Tibial artery (tissue), 4 donors: ENCODE results near the gene FOXR1.
"Not testable (repeated sequence)": the region's sequence is repeated elsewhere in the genome, so short reads cannot be mapped to it uniquely, and the experiment has no call there.

Source experiments
- DNase-seq, 2 donors: peaks; one replicate each; pipeline ENCODE4 v3.0.0-alpha.2; 2019
- H3K27ac ChIP-seq, 2 donors: fragments of 200-600 bp; sonication (generic) in 1 of 2; 1 replicate in 1 of 2; 2 replicates in 1 of 2; pipeline ENCODE4 v1.5.1; 2018 to 2019; ENCODE audit warnings: mild to moderate bottlenecking in 1 of 2
- H3K27me3 ChIP-seq, 2 donors: fragments of 200-600 bp; sonication (generic) in 1 of 2; one replicate each; pipeline versions ENCODE4 v1.5.1 to v1.6.0; 2016 to 2019
- H3K36me3 ChIP-seq, 3 donors: fragments of 200-600 bp; sonication (generic) in 2 of 3; one replicate each; pipeline ENCODE4 v1.5.1; 2016 to 2019; ENCODE audit warnings: mild to moderate bottlenecking in 2 of 3
- H3K4me1 ChIP-seq, 4 donors: fragments of 200-600 bp; sonication (generic) in 2 of 4; 1 replicate in 3 of 4; 2 replicates in 1 of 4; pipeline ENCODE4 v1.5.1; 2016 to 2019
- H3K4me3 ChIP-seq, 2 donors: fragments of 200-600 bp; sonication (generic) in 1 of 2; 1 replicate in 1 of 2; 2 replicates in 1 of 2; pipeline ENCODE4 v1.5.1; 2018 to 2019; ENCODE audit warnings: mild to moderate bottlenecking in 2 of 2
- H3K9me3 ChIP-seq, 3 donors: fragments of 200-600 bp; sonication (generic) in 1 of 3; one replicate each; pipeline ENCODE4 v1.5.1; 2016 to 2019
- intact Hi-C: fragments of 100-400 bp; cut with DNase I; formaldehyde crosslinking; loops from one replicate; pipeline ENCODE4 v1.15.0; 2023; ENCODE audit warnings: low total_unique reads
- TF ChIP-seq, protein P1 (sequence below), 2 experiments: fragments of 200-600 bp in 1 of 2; fragments of 450-650 bp in 1 of 2; IDR thresholded peaks; one replicate each; pipeline ENCODE4 v1.5.1; 2017 to 2019; ENCODE audit warnings: antibody characterized with exemption in 2 of 2, mild to moderate bottlenecking in 1 of 2, moderate library complexity in 1 of 2

Gene FOXR1

DNA sequence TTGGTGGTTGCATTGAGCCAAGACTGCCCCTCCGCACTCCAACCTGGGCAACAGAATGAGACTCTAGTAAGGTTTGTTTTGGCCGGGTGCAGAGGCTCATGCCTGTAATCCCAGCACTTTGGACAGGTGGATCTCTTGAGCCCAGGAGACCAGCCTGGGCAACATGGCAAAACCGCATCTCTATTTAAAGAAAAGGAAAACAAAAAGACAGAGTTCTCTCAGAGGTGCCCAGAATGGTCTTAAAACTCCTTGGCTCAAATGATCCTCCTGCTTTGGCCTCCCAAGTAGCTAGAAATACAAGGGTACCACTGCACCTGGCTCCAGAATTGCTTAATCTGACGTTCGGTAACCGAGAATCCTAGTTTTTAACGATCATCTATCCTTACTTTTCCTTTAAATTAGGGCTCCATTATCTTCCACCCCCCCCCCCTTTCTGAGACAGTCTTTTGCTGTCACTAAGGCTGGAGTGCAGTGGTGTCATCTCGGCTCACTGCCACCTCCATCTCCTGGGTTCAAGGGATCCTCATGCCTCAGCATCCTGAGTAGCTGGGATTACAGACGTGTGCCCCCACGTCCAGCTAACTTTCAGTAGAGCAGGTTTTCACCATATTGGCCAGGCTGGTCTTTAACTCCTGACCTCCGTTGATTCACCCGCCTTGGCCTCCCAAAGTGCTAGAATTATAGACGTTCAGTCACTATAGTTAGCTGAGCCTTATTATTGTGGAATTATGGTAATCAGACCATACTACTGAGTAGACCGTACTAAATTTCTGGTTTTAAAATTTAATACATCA, 44.9 kb downstream of the FOXR1 start:
- H3K27ac ChIP-seq = peak overlapping the region; percentile 90 to 95
- H3K27me3 ChIP-seq = no peaks in the 10 kb centered on the region
- TF ChIP-seq, protein P1, sequence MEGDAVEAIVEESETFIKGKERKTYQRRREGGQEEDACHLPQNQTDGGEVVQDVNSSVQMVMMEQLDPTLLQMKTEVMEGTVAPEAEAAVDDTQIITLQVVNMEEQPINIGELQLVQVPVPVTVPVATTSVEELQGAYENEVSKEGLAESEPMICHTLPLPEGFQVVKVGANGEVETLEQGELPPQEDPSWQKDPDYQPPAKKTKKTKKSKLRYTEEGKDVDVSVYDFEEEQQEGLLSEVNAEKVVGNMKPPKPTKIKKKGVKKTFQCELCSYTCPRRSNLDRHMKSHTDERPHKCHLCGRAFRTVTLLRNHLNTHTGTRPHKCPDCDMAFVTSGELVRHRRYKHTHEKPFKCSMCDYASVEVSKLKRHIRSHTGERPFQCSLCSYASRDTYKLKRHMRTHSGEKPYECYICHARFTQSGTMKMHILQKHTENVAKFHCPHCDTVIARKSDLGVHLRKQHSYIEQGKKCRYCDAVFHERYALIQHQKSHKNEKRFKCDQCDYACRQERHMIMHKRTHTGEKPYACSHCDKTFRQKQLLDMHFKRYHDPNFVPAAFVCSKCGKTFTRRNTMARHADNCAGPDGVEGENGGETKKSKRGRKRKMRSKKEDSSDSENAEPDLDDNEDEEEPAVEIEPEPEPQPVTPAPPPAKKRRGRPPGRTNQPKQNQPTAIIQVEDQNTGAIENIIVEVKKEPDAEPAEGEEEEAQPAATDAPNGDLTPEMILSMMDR (IDR thresholded peaks at IDR 0.05) = no peak
- peak overlapping the region in 1 of 2 donors; percentile 76 for H3K4me3 ChIP-seq
- peaks cover 44 to 59% (median 54%) of the 10 kb centered on the region in 3 donors for H3K36me3 ChIP-seq
- peaks cover 0 to 44% (median 32%) of the 10 kb centered on the region in 4 donors for H3K4me1 ChIP-seq
- DNase-seq = no peak
- intact Hi-C loops = no loop called here
- no peaks in the 10 kb centered on the region for H3K9me3 ChIP-seq

DNA sequence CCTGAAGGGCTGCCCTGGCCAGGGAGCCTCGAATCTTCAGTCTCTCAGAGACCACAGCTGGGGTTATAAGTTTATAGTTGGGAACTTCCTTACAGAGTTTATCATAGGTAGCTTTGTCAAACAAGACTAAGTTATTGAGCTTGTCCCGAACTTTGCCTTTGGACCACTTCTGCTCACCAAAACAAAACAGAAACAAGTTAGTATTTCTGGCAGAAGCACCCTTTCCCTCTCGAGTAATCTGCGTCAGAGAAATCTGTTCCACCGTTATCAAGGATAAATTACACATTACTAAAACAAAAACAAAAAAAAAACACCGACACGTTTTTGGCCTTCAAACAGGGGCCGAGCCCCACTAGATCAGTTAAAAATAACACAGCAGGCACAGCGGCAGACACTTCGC, 45.8 kb downstream of the FOXR1 start:
- intact Hi-C loops, H3K9me3 ChIP-seq, H3K27me3 ChIP-seq, DNase-seq: not testable (repeated sequence)
- Histone ChIP-seq H3K27ac (peak overlapping the region; percentile 90 to 95), H3K4me1 (peaks cover 0 to 49% (median 34%) of the 10 kb centered on the region in 4 donors), H3K4me3 (peak overlapping the region; percentile 76 to 88), H3K36me3 (peaks cover 47 to 59% (median 54%) of the 10 kb centered on the region in 3 donors)

DNA sequence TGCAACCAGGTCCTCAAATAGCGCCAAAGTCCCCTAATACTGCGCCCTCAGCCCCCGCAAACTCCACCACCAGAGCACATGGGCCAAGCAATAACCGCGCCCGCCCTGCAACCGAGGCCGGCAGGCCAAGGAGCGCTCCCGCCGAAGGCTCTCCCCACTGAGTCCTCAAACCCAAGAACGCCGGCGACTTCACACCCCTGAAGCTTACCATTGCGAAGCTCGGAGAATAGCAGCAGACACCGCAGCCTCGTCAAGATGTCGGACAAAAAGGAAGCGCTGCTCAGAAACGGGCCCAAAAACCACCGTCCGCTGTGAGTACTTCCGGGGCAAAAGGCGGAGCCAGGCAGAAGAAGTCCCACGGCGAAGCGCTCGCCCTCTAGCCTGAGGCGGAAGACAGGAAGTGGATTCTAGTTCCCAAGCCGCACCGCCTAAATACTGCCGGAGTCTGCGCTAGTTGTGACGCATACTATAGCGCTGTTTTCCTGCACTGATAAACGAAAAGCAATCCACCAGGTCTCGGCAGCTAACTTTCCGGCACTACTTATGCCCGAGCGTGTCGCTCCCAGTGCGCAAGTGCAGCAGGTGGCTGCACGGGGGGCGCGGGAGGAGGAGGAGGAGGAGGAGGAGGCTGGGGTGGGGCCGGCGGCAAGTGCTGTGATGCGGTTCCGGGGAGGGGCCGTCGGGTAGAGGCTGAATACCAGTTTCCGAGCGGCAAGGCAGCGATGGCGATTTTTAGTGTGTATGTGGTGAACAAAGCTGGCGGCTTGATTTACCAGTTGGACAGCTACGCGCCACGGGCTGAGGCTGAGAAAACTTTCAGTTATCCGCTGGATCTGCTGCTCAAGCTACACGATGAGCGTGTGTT, 46.7 kb downstream of the FOXR1 start, which contains the start of the genes RPS25 and TRAPPC4:
TSS of gene RPS25 (minus strand) at position 270 of the 865 bp plus-strand sequence. CDS start at position 211, 59 bp downstream.
TSS of gene TRAPPC4 (plus strand) at position 693 of the 865 bp plus-strand sequence. CDS start at position 723, 30 bp downstream.
- H3K4me3 ChIP-seq = peak within 1 kb of the TSS; percentile 76 to 88
- peaks cover 0 to 53% (median 34%) of the 10 kb centered on the region in 4 donors for H3K4me1 ChIP-seq
- peak within 1 kb of the TSS; percentile 90 to 95 for H3K27ac ChIP-seq
- TF ChIP-seq, protein P1 (IDR thresholded peaks at IDR 0.05) = no peak
- H3K27me3 ChIP-seq = no peaks in the 10 kb centered on the region
- H3K9me3 ChIP-seq = no peaks in the 10 kb centered on the region
- peaks cover 43 to 59% (median 50%) of the 10 kb centered on the region in 3 donors for H3K36me3 ChIP-seq
- intact Hi-C loops = loop anchor here (1.0 kb wide), 1 partner anchor 37 kb away; no protein-coding TSS in a partner anchor
- DNase-seq = peak; percentile 95 to 98

DNA sequence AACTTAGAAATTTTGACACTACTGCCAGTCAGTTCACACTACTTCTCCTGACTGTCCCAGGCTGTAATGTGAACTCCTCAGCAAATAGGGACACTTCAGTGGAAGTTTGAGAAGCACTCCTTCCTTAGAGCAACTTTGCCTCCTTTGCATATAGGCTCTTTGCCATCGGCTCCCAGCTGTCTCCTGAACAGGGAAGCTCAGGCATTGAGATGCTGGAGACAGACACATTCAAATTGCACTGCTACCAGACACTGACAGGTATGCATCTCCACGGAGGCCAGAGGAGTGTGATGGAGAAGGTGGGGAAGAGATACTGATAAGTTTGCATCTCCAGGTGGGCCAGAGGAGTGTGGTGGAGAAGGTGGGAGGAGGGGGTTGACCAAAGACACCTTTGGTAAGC, 48.4 kb downstream of the FOXR1 start:
- Histone ChIP-seq H3K36me3 (peaks cover 29 to 59% (median 50%) of the 10 kb centered on the region in 3 donors), H3K27ac (peak overlapping the region in 1 of 2 donors; percentile 95)
- intact Hi-C loops = no loop called here

DNA sequence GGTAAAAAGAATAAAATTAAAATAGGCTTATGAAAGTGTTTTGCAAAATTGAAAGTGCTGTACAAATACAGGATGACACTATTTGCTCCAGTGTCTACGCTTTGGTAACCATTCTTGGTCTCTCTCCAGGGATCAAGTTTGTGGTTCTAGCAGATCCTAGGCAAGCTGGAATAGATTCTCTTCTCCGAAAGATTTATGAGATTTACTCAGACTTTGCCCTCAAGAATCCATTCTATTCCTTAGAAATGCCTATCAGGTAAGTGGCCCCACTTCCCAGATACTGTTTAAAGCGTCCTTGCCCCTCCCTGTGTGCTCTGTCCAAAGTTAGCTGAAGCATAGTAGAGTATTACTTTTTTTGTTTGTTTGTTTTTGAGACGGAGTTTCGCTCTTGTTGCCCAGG, 50.1 kb downstream of the FOXR1 start:
- intact Hi-C loops = no loop called here
- H3K36me3 ChIP-seq = peaks cover 17 to 59% (median 35%) of the 10 kb centered on the region in 3 donors

More for the DNA sequence above, 48.4 kb downstream of the FOXR1 start:
- no peaks in the 10 kb centered on the region for H3K9me3 ChIP-seq
- H3K4me1 ChIP-seq = peaks cover 0 to 54% (median 37%) of the 10 kb centered on the region in 4 donors
- no peaks in the 10 kb centered on the region for H3K27me3 ChIP-seq
- TF ChIP-seq, protein P1 (IDR thresholded peaks at IDR 0.05) = no peak
- H3K4me3 ChIP-seq = peak overlapping the region; percentile 76 to 88
- DNase-seq = no peak

More for the DNA sequence above, 50.1 kb downstream of the FOXR1 start:
- no peak overlapping the region for H3K27ac ChIP-seq
- H3K27me3 ChIP-seq = no peaks in the 10 kb centered on the region
- TF ChIP-seq, protein P1 (IDR thresholded peaks at IDR 0.05) = no peak
- H3K9me3 ChIP-seq = no peaks in the 10 kb centered on the region
- DNase-seq = no peak
- H3K4me1 ChIP-seq = peaks cover 0 to 46% (median 27%) of the 10 kb centered on the region in 4 donors
- H3K4me3 ChIP-seq = no peak overlapping the region
